GM23338 (cell line): ENCODE measurements around the gene ALDH5A1. TPM values are rescaled to one million over a fixed set of nuclear protein-coding genes. Genes with fewer than 3 reads are reported as not detected.

Experiments used
- ATAC-seq: fragments of 200-7000 bp; cut with Tn5 transposase; 3 replicates; pipeline ENCODE4 v1.9.1; 2020
- DNase-seq: peaks from one replicate; pipeline ENCODE4 v3.0.0-alpha.2; 2015; ENCODE audit warnings: low spot score
- H2AFZ ChIP-seq: fragments of 200-600 bp; sonication (generic); 2 replicates; pipeline ENCODE4 v1.8.0; 2016; ENCODE audit warnings: antibody characterized with exemption, mild to moderate bottlenecking, moderate library complexity
- H3F3A ChIP-seq: fragments of 200-600 bp; sonication (generic); replicated peaks from 2 replicates; pipeline ENCODE4 v1.8.0; 2017; ENCODE audit warnings: antibody characterized with exemption, mixed run types, low read depth
- H3K27ac ChIP-seq: fragments of 200-600 bp; sonication (generic); 2 replicates; pipeline ENCODE4 v1.6.1; 2016; ENCODE audit warnings: low read depth
- H3K27me3 ChIP-seq: fragments of 200-600 bp; sonication (generic); 2 replicates; pipeline ENCODE4 v1.8.0; 2016; ENCODE audit warnings: mild to moderate bottlenecking, mixed run types, moderate library complexity; ENCODE audit not compliant: insufficient read depth
- H3K36me3 ChIP-seq: fragments of 200-600 bp; sonication (generic); 2 replicates; pipeline ENCODE4 v1.8.0; 2016; ENCODE audit warnings: mild to moderate bottlenecking; ENCODE audit not compliant: insufficient read depth
- H3K4me1 ChIP-seq: fragments of 200-600 bp; sonication (generic); 2 replicates; pipeline ENCODE4 v1.8.0; 2016; ENCODE audit warnings: mild to moderate bottlenecking, moderate library complexity; ENCODE audit not compliant: insufficient read depth
- H3K4me2 ChIP-seq: fragments of 200-600 bp; sonication (generic); 2 replicates; pipeline ENCODE4 v1.7.1; 2017; ENCODE audit warnings: mixed run types
- H3K4me3 ChIP-seq: fragments of 200-600 bp; sonication (generic); 2 replicates; pipeline ENCODE4 v1.6.1; 2016; ENCODE audit warnings: mixed run types
- H3K79me2 ChIP-seq: fragments of 200-600 bp; sonication (generic); replicated peaks from 2 replicates; pipeline ENCODE4 v1.8.0; 2017; ENCODE audit warnings: mild to moderate bottlenecking; ENCODE audit not compliant: insufficient read depth
- H3K9me2 ChIP-seq: fragments of 200-600 bp; sonication (generic); 2 replicates; pipeline ENCODE4 v1.8.0; 2017; ENCODE audit not compliant: insufficient read depth
- H4K20me1 ChIP-seq: fragments of 200-600 bp; sonication (generic); replicated peaks from 2 replicates; pipeline ENCODE4 v1.8.0; 2017; ENCODE audit warnings: mild to moderate bottlenecking; ENCODE audit not compliant: insufficient read depth
- H3K27ac Mint-ChIP-seq: 2 replicates; pipeline ENCODE4 v1.8.0; 2020; ENCODE audit warnings: inconsistent platforms, mild to moderate bottlenecking, moderate library complexity, mixed read lengths
- H3K27me3 Mint-ChIP-seq: 3 replicates; pipeline ENCODE4 v1.8.0; 2022; ENCODE audit warnings: low read depth, mild to moderate bottlenecking, moderate library complexity, mixed read lengths, inconsistent platforms; ENCODE audit not compliant: insufficient read depth, poor library complexity
- H3K36me3 Mint-ChIP-seq: 3 replicates; pipeline ENCODE4 v1.8.0; 2021; ENCODE audit warnings: low read depth, mild to moderate bottlenecking, inconsistent platforms, moderate library complexity, mixed read lengths
- H3K4me1 Mint-ChIP-seq: 3 replicates; pipeline ENCODE4 v1.8.0; 2020; ENCODE audit warnings: mild to moderate bottlenecking, inconsistent platforms, mixed read lengths
- H3K4me3 Mint-ChIP-seq: 3 replicates; pipeline ENCODE4 v1.8.0; 2021; ENCODE audit warnings: moderate library complexity, mild to moderate bottlenecking, inconsistent platforms, mixed read lengths
- H3K9me3 Mint-ChIP-seq: 3 replicates; pipeline ENCODE4 v1.8.0; 2020; ENCODE audit warnings: moderate library complexity, mild to moderate bottlenecking, inconsistent platforms, mixed read lengths
- CREB1 ChIP-seq: fragments of 250-450 bp; sonication (Bioruptor Pico); IDR thresholded peaks from 2 replicates; pipeline ENCODE4 v1.5.0; 2020; ENCODE audit warnings: low read depth, mild to moderate bottlenecking, moderate library complexity
- JUNB ChIP-seq: IDR thresholded peaks from one replicate; pipeline ENCODE4 v1.6.1; 2016; ENCODE audit warnings: antibody characterized with exemption; ENCODE audit not compliant: unreplicated experiment
- POLR2AphosphoS5 ChIP-seq: IDR thresholded peaks from 2 replicates; pipeline ENCODE4 v1.6.1; 2016; ENCODE audit warnings: antibody characterized with exemption, low read depth
- STAT1 ChIP-seq: IDR thresholded peaks from one replicate; pipeline ENCODE4 v1.6.1; 2016; ENCODE audit warnings: antibody characterized with exemption; ENCODE audit not compliant: unreplicated experiment
- ZNF114 ChIP-seq: fragments of 250-450 bp; sonication (Bioruptor Pico); IDR thresholded peaks from 2 replicates; pipeline ENCODE4 v1.5.0; 2020; ENCODE audit warnings: mild to moderate bottlenecking, moderate library complexity
- polyA plus RNA-seq: library from polyadenylated mRNA; unstranded; fragments of >200 nt; fragmentation: Nextera tagmentation; extraction: Ambion mirVana; gene quantifications from 2 replicates; pipeline ENCODE4 v1.2.1, GENCODE V29; 2016
- total RNA-seq: library from RNA; depleted of rRNA; stranded (reverse); fragments of >200 nt; shearing (Covaris generic); gene quantifications from 2 replicates; pipeline ENCODE4 v1.2.3, GENCODE V29; 2014
- TF ChIP-seq, protein P1 (sequence below): IDR thresholded peaks from one replicate; pipeline ENCODE4 v1.6.1; 2018; ENCODE audit warnings: antibody characterized with exemption; ENCODE audit not compliant: unreplicated experiment

The ALDH5A1 gene
- total and polyA plus RNA-seq, 2 experiments from 2014 or later = 3.1 to 5.2 TPM

DNA sequence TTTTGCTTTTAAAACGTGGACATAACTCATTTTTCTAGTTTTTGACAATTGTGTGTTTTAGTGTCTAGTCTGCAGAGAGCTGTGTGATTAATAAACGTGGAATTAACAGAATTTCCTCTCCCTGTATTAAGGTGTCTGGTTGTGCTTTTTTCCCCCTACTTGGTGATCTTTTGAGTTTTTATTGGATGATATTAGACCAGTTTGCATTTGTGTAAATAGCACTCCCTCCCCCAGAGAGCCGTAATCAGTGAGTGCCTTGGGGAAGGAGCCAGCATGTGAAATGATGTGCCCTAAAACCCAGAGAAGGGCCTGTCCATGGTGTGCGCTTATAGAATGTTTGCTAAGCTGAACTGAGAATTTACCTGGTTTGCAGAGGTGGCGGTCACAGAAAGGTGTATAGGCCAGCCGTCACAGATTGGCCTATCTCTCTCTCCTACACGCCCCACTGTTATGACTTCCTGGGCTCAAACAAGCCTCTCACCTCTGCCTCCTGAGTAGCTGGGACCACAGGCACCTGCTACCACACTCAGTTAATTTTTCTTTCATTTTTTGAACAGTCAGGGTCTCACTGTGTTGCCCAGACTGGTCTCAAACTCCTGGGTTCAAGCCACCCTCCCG, 42.4 kb downstream of the ALDH5A1 start:
- ATAC-seq (no peak), DNase-seq (no peak)
- no peak overlapping the region; the same call in 2 of the 3 replicates for H3K4me3 Mint-ChIP-seq
- Histone ChIP-seq H3K4me2 (no peak overlapping the region), H2AFZ (no peak overlapping the region), H4K20me1 (no peaks in the 10 kb centered on the region), H3K4me1 (no peaks in the 10 kb centered on the region), H3F3A (no peaks in the 10 kb centered on the region), H3K27me3 (no peaks in the 10 kb centered on the region), H3K79me2 (no peaks in the 10 kb centered on the region), H3K9me2 (peaks cover 5% of the 10 kb centered on the region; the same call in 1 of the 2 replicates), H3K36me3 (no peaks in the 10 kb centered on the region), H3K27ac (no peak overlapping the region), H3K4me3 (no peak overlapping the region)
- no peaks in the 10 kb centered on the region for H3K9me3 Mint-ChIP-seq
- H3K36me3 Mint-ChIP-seq = no peaks in the 10 kb centered on the region
- H3K27me3 Mint-ChIP-seq = no peaks in the 10 kb centered on the region
- no peak overlapping the region for H3K27ac Mint-ChIP-seq
- H3K4me1 Mint-ChIP-seq = peaks cover 2% of the 10 kb centered on the region; the same call in 1 of the 3 replicates
- no peak for TF ChIP-seq ZNF114
- TF ChIP-seq JUNB = no peak
- TF ChIP-seq STAT1 = no peak

DNA sequence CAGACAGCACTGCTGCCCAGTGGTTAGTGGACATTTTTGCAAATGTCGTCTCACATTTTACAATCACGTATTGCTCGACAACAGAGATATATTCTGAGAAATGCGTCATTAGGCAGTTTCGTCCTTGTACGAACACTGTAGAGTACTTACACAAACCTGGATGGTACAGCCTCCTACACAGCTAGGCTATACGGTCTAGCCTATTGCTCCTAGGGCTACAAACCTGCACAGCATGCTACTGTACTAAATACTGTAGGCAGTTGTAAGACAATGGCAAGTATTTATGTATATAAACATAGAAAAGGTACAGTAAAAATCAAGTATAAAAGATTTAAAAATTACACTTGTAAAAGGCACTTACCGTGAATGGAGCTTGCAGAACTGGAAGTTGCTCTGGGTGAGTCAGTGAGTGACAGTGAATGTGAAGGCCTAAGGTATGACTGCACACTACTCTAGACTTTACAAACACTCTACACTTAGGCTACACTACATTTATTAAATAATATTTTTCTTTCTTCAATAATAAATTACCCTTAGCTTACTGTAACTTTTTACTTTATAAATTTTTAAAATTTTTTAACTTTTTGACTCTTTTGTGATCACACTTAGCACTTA, 43.1 kb downstream of the ALDH5A1 start:
- Mint-ChIP-seq H3K9me3 (no peaks in the 10 kb centered on the region), H3K27ac (no peak overlapping the region), H3K27me3 (no peaks in the 10 kb centered on the region), H3K4me1 (peaks cover 2% of the 10 kb centered on the region; the same call in 1 of the 3 replicates), H3K4me3 (no peak overlapping the region; the same call in 2 of the 3 replicates), H3K36me3 (no peaks in the 10 kb centered on the region)
- Histone ChIP-seq H3K27me3 (no peaks in the 10 kb centered on the region), H3K79me2 (no peaks in the 10 kb centered on the region), H3F3A (no peaks in the 10 kb centered on the region), H4K20me1 (no peaks in the 10 kb centered on the region), H3K27ac (no peak overlapping the region), H2AFZ (no peak overlapping the region), H3K36me3 (no peaks in the 10 kb centered on the region), H3K4me3 (no peak overlapping the region), H3K9me2 (peaks cover 5% of the 10 kb centered on the region; the same call in 1 of the 2 replicates), H3K4me1 (no peaks in the 10 kb centered on the region), H3K4me2 (no peak overlapping the region)
- TF ChIP-seq POLR2AphosphoS5 (no peak), STAT1 (no peak), CREB1 (no peak), JUNB (no peak)
- TF ChIP-seq, protein P1, sequence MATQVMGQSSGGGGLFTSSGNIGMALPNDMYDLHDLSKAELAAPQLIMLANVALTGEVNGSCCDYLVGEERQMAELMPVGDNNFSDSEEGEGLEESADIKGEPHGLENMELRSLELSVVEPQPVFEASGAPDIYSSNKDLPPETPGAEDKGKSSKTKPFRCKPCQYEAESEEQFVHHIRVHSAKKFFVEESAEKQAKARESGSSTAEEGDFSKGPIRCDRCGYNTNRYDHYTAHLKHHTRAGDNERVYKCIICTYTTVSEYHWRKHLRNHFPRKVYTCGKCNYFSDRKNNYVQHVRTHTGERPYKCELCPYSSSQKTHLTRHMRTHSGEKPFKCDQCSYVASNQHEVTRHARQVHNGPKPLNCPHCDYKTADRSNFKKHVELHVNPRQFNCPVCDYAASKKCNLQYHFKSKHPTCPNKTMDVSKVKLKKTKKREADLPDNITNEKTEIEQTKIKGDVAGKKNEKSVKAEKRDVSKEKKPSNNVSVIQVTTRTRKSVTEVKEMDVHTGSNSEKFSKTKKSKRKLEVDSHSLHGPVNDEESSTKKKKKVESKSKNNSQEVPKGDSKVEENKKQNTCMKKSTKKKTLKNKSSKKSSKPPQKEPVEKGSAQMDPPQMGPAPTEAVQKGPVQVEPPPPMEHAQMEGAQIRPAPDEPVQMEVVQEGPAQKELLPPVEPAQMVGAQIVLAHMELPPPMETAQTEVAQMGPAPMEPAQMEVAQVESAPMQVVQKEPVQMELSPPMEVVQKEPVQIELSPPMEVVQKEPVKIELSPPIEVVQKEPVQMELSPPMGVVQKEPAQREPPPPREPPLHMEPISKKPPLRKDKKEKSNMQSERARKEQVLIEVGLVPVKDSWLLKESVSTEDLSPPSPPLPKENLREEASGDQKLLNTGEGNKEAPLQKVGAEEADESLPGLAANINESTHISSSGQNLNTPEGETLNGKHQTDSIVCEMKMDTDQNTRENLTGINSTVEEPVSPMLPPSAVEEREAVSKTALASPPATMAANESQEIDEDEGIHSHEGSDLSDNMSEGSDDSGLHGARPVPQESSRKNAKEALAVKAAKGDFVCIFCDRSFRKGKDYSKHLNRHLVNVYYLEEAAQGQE = no peak
- ATAC-seq (no peak), DNase-seq (no peak)
